ENCODE data around the gene CACNG5. TPM values are rescaled to one million over a fixed set of nuclear protein-coding genes. Genes with fewer than 3 reads are reported as not detected.

CACNG5 gene
- total RNA-seq, 4 donors from 2014 or later = not detected

DNA sequence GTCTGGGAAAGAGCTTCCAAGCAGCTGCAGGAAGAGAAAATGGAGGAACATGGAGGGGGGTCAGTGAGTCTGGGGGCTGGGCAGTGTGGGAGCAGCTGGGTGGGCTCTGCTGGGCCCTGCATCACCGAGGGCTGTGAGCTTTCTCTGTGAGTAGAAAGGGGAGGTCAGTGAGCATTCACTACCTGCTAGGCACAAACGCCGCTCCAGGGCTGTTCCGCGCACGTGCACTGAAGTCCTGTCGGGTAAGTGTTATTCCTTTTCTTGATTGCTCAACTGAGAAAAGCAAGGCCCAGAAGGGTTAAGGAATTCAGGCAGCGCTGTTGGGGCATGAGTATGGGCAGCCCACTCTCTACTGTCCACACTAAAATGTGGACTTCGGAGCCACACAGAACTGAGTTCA lies 4.7 kb downstream of the CACNG5 start:
- H3K4me3 ChIP-seq (ENCODE audit: low read depth, poor library complexity, severe bottlenecking) = no peak overlapping the region
- intact Hi-C loops (cut with DNase I; ENCODE audit: low total_unique reads) = no loop called here
- 82 to 86% methylated on average over 9 of the region's 9 CpGs for WGBS, 2 donors
- TF ChIP-seq POLR2A (IDR thresholded peaks at IDR 0.05) = no peak
- TF ChIP-seq CTCF (IDR thresholded peaks at IDR 0.05) = no peak
- DNase-seq (ENCODE audit: low spot score in 2 of 2) = peak in 1 of 2 donors; percentile 70

GRCh38 chr17:66840061-66840460 lies 5.1 kb downstream of the CACNG5 start:
- WGBS, 2 donors = 72 to 75% methylated on average over 10 of the region's 10 CpGs
- intact Hi-C loops (cut with DNase I; ENCODE audit: low total_unique reads) = no loop called here
- no peak overlapping the region for H3K4me3 ChIP-seq (ENCODE audit: low read depth, poor library complexity, severe bottlenecking)
- no peak for TF ChIP-seq CTCF (IDR thresholded peaks at IDR 0.05)
- no peak for TF ChIP-seq POLR2A (IDR thresholded peaks at IDR 0.05)
- peak in 1 of 2 donors; percentile 53 for DNase-seq (ENCODE audit: low spot score in 2 of 2)

DNA sequence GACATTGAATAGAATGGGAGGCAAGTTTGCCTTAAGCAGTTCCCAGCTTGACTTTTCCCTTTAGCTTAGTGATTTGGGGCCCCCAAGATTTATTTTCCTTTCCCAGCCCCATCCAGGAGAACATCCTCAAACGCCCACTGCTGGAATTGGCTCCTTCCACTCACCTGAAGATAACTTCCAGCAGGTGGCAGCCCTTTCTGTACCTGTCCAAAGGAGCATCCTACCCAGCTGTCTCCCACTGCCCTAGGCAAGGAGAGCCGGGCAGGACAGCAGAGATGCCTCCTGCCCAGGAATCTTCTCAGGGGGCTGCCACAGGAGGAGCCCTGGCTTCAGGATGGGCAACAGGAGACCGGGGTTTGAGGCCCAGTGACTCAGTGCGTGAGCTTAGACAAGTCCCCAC lies 6.4 kb downstream of the CACNG5 start:
- 39 to 40% methylated on average over 4 of the region's 4 CpGs for WGBS, 2 donors
- intact Hi-C loops (cut with DNase I; ENCODE audit: low total_unique reads) = no loop called here
- TF ChIP-seq POLR2A (IDR thresholded peaks at IDR 0.05) = no peak
- TF ChIP-seq CTCF (IDR thresholded peaks at IDR 0.05) = no peak
- H3K4me3 ChIP-seq (ENCODE audit: low read depth, poor library complexity, severe bottlenecking) = no peak overlapping the region
- peak in 1 of 2 donors; percentile 37 for DNase-seq (ENCODE audit: low spot score in 2 of 2)

DNA sequence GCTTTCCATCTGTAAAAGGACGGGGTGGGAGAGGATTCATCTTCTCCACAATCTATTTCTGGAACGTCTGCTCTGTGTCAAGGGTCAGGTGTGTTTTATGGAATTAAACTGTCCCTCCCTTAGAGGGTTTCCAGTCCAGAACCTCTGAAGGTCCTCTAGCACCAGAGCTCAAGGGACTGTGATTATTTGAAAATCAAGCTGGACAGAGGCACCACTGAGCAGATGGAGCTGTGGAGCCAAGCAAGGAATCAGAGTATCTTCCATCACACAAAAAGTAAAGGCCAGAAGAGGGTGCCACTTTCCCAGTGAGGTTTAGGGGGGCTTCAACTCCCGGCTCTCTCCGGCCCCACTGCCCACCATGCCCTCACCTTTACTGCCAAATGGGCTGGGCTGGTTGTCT lies 6.8 kb downstream of the CACNG5 start:
- intact Hi-C loops (cut with DNase I; ENCODE audit: low total_unique reads) = no loop called here
- peak in 1 of 2 donors; percentile 39 for DNase-seq (ENCODE audit: low spot score in 2 of 2)
- WGBS, 2 donors = 74 to 75% methylated on average over 4 of the region's 4 CpGs
- TF ChIP-seq CTCF (IDR thresholded peaks at IDR 0.05) (no peak), POLR2A (IDR thresholded peaks at IDR 0.05) (no peak)
- no peak overlapping the region for H3K4me3 ChIP-seq (ENCODE audit: low read depth, poor library complexity, severe bottlenecking)

DNA sequence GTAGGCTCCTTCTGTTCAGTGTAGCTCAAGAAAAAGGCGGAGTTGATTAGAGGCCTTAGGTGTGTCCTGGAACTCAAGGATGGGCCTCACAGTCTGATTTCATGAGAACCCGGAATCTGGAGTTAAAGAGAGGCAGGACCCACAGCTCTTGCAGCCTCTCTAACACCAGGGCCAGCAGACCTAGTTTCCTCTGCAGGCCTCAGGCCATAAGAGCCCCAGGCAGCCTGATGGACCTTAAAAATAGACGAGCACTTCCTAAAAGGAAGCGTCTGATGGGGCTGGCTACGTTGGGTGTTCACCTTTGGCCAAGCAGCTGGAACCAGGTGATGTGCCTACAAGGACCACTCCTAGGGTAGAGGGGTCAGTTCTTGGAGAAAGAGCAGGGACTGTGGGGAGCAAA lies 7.6 kb downstream of the CACNG5 start:
- peak in 1 of 2 donors; percentile 52 for DNase-seq (ENCODE audit: low spot score in 2 of 2)
- intact Hi-C loops (cut with DNase I; ENCODE audit: low total_unique reads) = no loop called here
- no peak overlapping the region for H3K4me3 ChIP-seq (ENCODE audit: low read depth, poor library complexity, severe bottlenecking)
- TF ChIP-seq CTCF (IDR thresholded peaks at IDR 0.05) (no peak), POLR2A (IDR thresholded peaks at IDR 0.05) (no peak)
- 72 to 74% methylated on average over 5 of the region's 5 CpGs for WGBS, 2 donors

- peak in 1 of 2 donors; percentile 7 for DNase-seq (ENCODE audit: low spot score in 2 of 2)
- intact Hi-C loops (cut with DNase I; ENCODE audit: low total_unique reads) = no loop called here
- H3K4me3 ChIP-seq (ENCODE audit: low read depth, poor library complexity, severe bottlenecking) = no peak overlapping the region
- TF ChIP-seq POLR2A (IDR thresholded peaks at IDR 0.05) (no peak), CTCF (IDR thresholded peaks at IDR 0.05) (no peak)
- WGBS, 2 donors = 97 to 100% methylated on average over 3 of the region's 3 CpGs
These were observed 8.0 kb downstream of the CACNG5 start for GRCh38 chr17:66842959-66843358.
